HG03565 (cell line): ENCODE data around the gene PCNX1.
"Not testable (repeated sequence)": the region's sequence is repeated elsewhere in the genome, so short reads cannot be mapped to it uniquely, and the experiment has no call there.

Experiments used
- ATAC-seq: cut with Tn5 transposase; IDR thresholded peaks from one replicate; pipeline ENCODE4 v1.9.1; 2021; ENCODE audit warnings: mild to moderate bottlenecking, moderate library complexity; ENCODE audit not compliant: unreplicated experiment

The PCNX1 gene

DNA sequence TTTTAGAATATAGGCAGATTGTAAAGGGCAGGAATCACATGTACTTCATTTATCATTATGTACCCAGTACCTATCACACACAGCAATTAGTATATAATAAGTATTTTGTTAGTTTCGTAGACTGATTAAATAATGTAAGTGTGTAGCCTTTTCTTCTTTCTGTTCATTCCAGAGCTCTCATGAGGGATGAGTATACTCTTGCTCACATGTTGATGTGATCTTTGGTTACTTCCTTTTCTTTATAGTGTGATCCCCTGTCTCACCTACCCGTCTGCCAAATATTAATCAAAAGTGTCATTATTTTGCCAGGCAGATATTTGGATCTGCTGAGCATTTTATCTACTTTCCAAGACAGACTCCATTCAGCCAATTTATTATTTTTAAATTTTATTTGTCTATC is 156.1 kb downstream of the PCNX1 start:
- ATAC-seq, result no peak

DNA sequence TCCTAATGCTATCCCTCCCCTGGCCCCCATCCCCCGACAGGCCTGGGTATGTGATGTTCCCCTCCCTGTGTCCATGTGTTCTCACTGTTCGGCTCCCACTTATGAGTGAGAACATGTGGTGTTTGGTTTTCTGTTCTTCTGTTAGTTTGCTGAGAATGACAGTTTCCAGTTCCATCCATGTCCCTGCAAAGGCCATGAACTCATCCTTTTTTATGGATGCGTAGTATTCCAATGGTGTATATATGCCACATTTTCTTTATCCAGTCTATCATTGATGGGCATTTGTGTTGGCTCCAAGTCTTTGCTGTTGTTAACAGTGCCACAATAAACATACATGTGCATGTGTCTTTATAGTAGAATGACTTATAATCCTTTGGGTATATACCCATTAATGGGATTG is 157.5 kb downstream of the PCNX1 start:
- not testable (repeated sequence) for ATAC-seq

DNA sequence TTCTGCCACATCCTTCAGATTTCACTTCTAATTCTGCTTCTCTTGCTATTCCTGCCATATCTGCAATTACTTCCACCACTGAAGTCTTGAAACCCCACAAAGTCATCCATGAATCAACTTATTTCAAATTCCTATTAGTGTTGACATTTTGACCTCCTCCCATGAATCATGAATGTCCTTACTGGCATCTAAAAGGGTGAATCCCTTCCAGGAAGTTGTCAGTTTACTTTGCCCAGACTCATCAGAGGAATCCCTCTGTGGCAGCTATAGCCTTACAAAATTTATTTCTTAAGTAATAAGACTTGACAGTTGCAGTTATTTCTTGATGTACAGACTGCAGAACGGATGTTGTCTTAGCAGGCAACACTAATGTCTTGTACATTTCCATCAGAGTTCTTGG is 162.9 kb downstream of the PCNX1 start:
- ATAC-seq, result no peak

DNA sequence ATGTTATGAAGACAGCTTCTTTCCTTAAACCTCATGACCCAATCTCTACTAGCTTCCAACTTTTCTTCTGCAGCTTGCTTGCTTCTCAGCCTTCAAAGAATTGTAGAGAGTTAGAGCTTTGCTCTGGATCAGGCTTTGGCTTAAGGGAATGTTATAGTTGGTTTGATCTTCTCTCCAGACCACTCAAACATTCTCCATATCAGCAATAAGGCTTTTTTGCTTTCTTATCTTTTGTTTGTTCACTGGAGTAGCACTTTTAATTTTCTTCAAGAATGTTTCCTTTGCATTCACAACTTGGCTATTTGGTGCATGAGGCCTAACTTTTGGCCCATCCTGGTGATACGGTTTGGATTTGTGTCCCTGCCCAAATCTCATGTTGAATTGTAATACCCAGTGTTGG is 163.8 kb downstream of the PCNX1 start:
- no peak for ATAC-seq

DNA sequence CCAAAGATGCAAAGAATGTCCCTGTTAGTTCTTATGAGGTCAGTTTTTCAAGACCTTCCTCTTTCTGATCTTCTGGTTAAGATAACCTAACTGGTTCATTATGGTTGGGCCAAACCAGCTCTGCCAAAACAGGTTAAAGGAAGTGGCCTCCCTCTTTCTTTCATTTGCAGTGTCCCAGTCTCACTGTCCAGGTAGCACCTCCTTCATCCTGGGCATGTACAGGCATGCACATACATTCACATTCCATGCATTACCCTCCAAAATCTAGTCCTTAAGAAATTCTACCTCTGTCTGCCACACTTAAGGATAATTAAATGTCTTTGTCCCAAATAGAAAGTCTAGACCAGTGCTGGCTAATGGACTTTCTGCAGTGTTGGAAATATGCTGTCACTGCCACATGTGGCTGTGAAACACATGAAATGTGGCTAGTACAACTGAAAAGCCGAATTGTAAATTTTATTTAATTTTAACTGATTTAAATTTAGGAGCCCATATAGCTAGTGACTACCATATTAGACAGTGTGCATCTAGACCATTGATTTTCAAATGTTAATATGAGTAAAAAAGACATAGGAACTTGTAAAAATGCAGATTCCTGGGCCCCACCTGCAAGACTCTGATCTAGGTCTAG is 169.3 kb downstream of the PCNX1 start:
- no peak for ATAC-seq

DNA sequence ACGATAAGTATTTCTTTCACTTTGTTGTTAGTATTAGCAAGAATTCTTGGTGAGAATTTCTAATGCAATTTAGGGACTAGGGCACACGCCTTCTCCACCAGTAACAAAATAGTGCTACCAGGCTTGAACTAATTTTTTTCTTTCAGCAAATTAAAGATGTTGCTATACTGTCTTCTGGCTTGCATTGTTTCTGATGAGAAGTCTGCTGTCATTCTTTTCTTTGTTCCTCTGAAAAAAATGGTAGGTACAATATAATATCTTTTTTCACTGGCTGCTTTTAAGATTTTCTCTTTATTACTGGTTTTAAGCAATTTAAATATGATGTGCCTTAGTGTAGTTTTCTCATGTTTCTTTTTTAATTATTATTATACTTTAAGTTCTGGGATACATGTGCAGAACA is 171.2 kb downstream of the PCNX1 start:
- no peak for ATAC-seq

DNA sequence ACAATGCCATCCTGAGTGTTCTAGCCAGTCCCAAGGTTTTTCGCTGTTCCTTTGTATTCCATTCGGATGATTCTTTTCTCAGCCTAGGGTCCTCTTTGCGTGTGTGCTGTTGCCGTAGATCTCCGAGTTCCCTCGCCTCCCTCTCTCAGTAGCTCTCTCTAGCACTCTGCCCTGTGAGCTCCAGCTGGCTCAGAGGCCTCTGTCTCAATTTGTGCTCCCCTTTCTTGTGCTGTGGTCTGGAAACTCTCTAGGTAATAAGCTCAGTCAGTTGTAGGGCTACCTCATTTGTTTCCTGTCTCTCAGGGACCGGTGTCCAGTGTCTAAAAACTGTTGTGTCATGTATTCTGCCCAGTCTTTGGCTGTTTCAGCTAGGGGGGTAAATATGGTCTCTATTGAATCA is 179.3 kb downstream of the PCNX1 start:
- ATAC-seq, result no peak

DNA sequence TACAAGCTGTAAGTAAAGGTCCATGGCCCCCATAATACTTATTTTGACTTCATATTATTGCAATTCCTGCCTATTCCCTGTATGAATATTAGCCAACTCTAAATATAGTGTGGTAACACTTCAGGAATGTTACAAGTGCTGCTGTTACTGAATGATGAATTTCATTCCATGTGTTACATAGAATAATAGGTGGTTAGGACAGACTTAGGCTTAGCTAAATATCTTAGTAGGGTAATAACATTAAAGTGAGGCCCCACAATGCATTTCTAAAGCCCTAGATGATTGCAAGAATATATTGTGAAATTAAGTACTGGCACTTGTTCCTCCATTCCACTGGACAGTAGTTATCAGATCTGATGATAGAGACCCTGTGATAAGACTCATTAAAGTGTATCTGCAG is 182.7 kb downstream of the PCNX1 start:
- ATAC-seq, result no peak

DNA sequence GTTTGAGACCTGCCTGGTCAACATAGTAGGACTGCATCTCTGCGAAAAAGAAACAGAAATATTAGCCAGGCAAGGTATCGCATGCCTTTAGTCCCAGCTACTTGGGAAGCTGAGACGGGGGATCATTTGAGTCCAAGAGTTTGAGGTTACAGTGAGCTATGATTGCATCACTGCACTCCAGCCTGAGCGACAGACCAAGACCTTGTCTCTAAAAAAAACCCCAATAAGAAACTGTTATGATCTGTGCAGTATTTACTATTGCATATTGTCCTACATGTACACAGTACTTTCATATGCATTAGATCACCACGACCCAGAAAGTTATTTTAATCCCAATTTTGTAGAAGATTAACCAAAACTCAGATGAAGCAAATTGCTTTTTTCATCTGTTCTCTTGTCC is 187.5 kb downstream of the PCNX1 start:
- ATAC-seq, result no peak

DNA sequence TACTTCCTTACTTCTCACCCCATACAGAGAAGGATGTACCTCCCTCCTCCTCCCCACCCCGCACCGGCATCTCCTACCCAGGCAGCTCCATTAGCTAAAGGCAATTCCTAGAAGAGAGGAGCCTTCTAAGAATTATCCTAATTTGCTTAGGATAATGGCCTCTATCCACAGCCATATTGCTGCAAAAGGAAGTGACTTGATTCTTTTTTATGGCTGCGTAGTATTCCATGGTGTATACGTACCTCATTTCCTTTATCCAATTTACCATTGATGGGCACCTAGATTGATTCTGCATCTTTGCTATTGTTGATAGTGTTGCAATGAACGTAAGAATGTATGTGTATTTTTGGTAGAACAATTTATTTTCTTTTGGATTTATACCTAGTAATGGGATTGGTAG is 189.7 kb downstream of the PCNX1 start:
- no peak for ATAC-seq

DNA sequence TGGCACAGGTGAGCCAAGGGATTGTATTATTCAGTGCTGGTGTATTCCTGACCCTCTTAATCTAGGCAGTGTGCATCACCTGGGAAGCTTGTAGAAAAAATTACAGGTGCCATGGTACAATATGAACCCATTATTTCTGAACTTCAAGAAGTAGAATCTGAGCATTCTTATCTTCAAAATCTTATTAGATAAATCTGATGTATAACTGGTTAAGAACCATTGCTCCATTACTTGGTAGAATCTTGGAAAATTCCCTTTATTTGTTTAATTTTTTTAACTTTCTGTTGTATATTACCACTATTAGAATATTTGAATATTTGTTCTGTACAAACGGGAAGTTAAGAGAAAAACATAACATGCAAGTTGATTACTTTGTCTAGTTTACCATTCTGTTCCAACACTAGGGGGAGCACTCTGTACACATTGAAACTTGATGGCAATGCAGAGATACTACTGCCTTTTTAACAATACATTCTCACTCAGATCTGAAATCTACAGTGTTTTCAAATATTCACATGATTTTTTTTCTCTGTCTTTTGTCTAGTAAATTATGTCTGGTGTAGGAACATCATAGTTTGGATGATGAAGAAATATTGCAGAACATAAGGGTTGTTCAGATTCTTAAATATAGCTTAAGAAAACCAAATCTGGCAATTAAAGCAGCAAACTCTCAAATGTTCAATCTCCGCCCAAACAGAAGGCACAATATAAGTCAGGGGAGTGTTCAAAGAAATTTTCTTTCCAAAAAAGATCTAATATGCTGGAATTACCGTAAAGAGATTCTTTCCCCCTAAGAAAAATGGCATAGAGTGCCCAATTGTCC is 196.6 kb downstream of the PCNX1 start:
- no peak for ATAC-seq

DNA sequence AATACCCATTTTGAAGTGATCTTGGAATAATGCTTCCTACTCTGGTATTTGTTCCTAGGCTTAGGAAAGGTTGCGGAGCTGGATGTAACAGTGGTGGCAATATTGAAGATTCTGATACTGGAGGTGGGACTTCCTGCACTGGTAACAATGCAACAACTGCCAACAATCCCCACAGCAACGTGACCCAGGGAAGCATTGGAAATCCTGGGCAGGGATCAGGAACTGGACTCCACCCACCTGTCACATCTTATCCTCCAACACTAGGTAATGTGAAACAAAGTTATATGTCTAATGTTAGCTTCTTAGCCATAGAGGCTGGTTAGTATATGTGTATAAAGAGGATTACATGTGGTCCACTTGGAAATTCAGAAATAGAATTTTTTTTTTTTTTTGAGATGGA is 197.9 kb downstream of the PCNX1 start:
- no peak for ATAC-seq

DNA sequence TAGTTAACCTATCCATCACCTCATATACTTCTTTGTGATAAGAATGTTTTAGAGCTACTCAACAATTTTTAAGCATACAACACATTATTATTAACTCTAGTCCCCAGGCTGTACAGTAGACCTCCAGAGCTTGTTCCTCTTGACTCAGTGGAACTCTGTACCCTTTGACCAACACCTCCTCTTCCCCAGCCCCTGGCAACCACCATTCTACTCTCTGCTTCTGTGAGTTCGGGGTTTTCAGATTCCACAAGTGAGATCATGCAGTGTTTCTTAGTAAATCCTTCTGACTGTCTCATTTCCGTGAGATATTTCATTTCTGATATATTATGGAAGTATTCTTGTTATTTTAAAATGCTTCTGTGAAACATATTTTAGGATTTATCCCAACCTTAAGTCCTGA is 200.7 kb downstream of the PCNX1 start:
- no peak for ATAC-seq

DNA sequence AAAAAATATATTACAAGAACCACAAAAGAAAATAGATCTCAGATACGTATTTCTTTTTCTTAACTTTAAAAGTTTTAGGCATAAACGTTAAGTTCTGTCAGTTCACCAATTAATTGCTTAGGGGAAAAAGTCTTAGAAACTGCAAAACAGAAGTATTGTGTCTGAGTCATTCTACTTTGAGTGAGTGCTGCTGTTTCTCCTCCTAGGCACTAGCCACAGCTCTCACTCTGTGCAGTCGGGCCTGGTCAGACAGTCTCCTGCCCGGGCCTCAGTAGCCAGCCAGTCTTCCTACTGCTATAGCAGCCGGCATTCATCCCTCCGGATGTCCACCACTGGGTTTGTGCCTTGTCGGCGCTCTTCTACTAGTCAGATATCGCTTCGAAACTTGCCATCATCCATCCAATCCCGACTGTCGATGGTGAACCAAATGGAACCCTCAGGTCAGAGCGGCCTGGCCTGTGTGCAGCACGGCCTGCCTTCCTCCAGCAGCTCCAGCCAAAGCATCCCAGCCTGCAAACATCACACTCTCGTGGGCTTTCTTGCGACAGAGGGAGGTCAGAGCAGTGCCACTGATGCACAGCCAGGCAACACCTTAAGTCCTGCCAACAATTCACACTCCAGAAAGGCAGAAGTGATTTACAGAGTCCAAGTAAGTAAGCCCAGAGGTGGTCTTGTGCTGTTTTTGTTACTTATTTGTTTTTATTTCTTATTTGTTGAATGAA is 201.3 kb downstream of the PCNX1 start:
- ATAC-seq, result no peak

DNA sequence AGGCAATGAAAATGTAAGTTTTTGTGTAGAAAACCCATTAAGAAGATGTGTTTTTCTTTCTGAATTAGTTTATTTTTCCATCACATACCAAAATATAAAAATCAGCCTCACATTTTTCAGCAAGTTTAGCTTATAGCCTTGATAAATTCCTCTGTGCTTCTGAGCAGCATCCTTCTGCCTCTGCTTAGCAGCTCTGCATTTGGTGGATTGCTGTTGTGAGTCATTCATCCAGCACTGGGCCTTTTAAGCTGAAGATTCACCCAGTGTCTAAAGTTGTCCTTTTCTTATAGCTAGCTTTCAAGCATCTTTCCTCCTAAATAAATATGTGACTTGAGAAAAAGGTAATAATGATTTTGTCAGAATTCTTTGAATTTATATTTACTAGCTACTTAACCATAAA is 206.1 kb downstream of the PCNX1 start:
- ATAC-seq, result no peak

DNA sequence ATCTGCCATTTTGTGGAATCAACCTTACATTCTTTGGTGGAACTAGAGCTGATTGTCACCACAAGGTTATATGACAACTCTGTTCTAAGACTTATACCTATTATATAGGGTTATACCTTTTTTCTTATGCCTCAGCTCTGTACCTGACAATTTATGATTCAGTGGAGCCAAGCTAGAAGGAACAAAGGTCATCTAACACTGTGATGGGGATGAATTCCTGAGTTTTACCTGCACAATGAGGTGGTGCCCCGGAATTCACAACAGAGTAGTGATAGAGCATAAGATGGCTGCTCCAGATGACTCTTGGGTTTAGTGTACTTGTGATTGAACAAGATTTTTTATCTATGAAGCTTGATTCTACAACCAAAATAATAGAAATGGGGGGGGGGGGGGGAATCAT is 207.3 kb downstream of the PCNX1 start:
- no peak for ATAC-seq

DNA sequence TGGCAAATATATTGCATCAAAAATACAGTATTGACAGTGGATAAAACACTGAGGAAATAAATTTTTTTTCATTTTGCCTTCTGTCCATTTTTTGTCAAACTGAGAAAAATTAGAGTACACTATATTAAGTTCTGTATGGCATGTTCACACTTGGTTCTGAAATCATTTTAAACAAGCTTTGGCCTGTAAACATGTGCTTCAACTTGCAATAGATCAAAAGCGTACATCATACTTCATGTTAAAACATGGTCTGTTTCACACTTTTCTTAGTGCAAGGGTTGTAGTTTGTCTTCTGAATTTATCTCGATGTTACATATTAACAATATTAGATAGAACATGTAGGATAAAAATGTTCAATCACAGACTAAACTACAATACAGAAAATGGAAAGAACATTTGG is 208.0 kb downstream of the PCNX1 start:
- no peak for ATAC-seq

DNA sequence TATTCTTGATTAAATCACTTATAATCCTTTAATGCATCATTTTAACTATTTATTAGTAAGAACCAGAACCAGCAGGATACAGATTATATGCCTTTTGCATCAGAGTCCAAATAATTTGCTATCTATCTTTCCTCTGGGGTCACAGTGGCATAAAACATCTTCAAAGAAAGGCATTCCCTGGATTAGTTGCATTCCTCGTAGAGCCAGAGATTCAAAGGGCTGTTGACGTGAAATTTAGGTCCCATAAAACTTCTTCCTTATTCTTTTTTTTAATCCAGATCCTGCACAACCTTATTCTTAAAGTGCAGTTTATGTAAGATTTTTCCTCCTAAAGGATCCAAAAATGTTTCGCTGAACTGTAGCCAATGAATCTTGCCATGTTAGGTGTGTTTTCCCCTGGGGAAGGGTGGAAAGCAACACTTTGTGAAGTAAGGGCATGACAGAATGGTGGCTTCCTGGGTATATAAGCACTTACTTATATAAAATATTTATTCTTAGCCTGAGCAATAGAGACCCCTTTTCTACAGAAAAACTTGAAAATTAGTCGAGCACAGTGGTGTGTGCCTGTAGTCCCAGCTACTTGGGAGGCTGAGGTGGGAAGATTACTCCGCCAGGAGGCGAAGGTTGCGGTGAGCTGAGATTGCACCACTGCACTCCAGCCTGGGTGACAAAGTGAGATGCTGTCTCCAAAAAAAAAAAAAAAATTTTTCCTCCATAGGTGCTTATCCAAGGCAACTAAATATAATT is 208.7 kb downstream of the PCNX1 start:
- no peak for ATAC-seq

DNA sequence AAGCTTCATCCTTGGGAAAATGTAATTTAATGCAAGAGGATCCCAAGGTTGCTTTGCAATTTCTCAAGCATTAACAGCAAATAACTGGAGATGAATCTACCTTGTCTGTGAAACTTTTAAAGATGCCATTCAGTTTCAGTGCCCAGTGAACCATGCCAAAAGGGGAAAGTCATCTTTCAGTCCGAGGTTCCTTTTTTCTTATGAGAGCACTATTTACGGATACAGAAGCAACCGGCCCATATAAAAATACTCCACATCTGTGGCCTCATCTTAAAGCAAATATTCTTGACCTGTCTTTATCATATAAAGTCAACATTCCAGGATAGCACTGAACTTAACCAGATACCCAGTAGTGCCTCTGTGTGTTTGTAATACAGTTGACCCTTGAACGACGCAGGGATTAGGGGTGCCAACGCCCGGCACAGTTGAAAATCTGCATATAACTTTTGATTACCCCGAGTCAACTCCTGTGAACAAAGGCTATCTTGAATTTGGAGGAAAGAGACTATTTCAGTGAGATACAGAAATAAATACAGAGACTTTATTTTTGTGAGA is 209.4 kb downstream of the PCNX1 start:
- no peak for ATAC-seq

DNA sequence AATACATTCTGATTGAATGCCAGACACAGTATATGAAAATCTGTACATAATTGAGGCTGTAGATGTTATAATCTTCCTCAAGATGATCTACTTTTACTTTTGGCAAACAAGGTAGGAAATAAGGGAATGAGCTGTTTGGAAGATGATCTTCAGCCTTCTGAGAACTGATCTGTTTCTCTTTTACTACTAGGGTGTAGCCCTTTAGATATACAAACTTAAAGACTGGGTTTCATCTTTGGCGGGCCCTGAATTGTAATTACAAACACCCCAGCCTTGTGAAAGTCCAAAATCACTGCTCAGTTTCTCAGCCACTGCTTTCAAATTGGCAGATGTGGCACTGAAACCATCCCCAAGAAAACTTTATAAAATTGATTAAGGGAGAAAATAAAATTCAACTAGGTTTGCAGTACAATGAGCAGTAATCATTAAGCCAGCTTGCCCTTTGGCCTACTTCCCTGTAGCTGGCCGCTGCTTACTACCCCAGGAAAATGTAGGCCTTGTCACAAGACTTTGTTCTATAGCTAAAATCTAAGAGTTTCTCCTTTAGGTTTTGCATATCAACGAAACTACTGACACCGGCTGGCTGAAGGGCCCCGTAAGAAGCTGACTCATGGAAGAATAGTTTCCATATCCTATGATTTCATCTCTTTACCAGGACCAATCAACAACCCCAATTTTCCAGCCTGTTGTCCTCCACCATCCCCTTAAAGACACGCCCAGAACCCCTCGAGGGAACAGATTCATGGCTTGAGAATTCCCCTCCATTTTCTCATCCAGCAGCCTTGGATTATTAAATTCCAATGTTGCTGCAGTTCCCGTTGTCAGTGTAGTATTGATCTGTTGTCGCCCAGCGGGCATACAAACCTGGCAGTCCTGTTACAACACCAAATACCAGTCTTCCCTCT is 210.8 kb downstream of the PCNX1 start:
- no peak for ATAC-seq
